ENCODE data around the gene PSME4.
"Not testable (repeated sequence)": the region's sequence is repeated elsewhere in the genome, so short reads cannot be mapped to it uniquely, and the experiment has no call there.

The PSME4 gene

GRCh38 chr2:53987336-53987921 lies 16.6 kb upstream of the PSME4 start:
- DNase-seq (ENCODE audit: insufficient read length, low spot score), result no peak
- TF ChIP-seq CTCF (IDR thresholded peaks at IDR 0.05; ENCODE audit: insufficient read depth, missing control alignments), result no peak
- FAIRE-seq, result no peak

- FAIRE-seq, result no peak
- DNase-seq (ENCODE audit: insufficient read length, low spot score), result no peak
- TF ChIP-seq CTCF (IDR thresholded peaks at IDR 0.05; ENCODE audit: insufficient read depth, missing control alignments), result no peak
Measured at GRCh38 chr2:53985646-53986045, 14.9 kb upstream of the PSME4 start.

- FAIRE-seq, result no peak
- DNase-seq (ENCODE audit: insufficient read length, low spot score), result no peak
- TF ChIP-seq CTCF (IDR thresholded peaks at IDR 0.05; ENCODE audit: insufficient read depth, missing control alignments), result no peak
Measured at GRCh38 chr2:53969968-53970723, 647 bp downstream of the PSME4 start.

GRCh38 chr2:53969285-53969967 lies 1.4 kb downstream of the PSME4 start:
- no peak for TF ChIP-seq CTCF (IDR thresholded peaks at IDR 0.05; ENCODE audit: insufficient read depth, missing control alignments)
- DNase-seq (ENCODE audit: insufficient read length, low spot score) (no peak), FAIRE-seq (no peak)

GRCh38 chr2:53964987-53965687 lies 5.7 kb downstream of the PSME4 start:
- DNase-seq (ENCODE audit: insufficient read length, low spot score) (no peak), FAIRE-seq (no peak)
- TF ChIP-seq CTCF (IDR thresholded peaks at IDR 0.05; ENCODE audit: insufficient read depth, missing control alignments), result no peak

GRCh38 chr2:53964257-53964952 lies 6.4 kb downstream of the PSME4 start:
- DNase-seq (ENCODE audit: insufficient read length, low spot score) (no peak), FAIRE-seq (no peak)
- TF ChIP-seq CTCF (IDR thresholded peaks at IDR 0.05; ENCODE audit: insufficient read depth, missing control alignments), result no peak

- not testable (repeated sequence) for DNase-seq (ENCODE audit: insufficient read length, low spot score); FAIRE-seq
Measured at GRCh38 chr2:53961478-53962216, 9.1 kb downstream of the PSME4 start.
